GM12872 (cell line): Measurements from ENCODE around the gene MAGI2.

Experiments
- TF ChIP-seq, protein P1 (sequence below): IDR thresholded peaks from 3 replicates; pipeline ENCODE4 v1.5.1; 2011; ENCODE audit warnings: low read depth, mild to moderate bottlenecking, low read length, moderate library complexity; ENCODE audit not compliant: insufficient read depth

Gene MAGI2

DNA sequence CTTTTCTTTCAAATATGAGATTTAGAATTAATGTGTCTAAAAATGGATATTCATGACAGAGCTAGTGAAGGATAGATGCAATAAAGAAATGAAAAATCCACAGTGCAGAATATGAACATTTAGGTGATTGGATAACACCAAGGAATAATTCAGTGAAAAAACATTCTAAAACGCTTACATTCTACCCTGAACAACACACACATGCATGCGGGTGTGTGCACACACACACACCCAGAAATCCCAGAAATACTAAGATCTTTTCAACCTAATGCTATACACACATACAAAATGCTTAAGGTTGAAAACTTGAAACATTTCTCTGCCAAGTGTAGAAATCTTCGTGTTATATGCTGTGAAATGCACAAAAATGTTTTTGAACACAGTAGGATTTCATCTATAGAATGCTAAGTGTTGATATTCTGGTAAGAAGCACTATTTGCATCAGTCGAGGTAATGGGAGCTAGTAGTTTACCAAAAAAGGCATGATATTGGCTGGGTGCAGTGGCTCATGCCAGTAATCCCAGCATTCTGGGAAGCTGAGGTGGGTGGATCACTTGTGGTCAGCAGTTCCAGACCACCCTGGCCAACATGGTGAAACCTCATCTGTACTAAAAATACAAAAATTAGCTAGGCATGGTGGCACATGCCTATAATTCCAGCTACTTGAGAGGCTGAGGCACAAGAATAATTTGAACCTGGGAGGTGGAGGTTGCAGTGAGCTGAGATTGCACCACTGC is 1054.3 kb downstream of the MAGI2 start:
- TF ChIP-seq, protein P1, sequence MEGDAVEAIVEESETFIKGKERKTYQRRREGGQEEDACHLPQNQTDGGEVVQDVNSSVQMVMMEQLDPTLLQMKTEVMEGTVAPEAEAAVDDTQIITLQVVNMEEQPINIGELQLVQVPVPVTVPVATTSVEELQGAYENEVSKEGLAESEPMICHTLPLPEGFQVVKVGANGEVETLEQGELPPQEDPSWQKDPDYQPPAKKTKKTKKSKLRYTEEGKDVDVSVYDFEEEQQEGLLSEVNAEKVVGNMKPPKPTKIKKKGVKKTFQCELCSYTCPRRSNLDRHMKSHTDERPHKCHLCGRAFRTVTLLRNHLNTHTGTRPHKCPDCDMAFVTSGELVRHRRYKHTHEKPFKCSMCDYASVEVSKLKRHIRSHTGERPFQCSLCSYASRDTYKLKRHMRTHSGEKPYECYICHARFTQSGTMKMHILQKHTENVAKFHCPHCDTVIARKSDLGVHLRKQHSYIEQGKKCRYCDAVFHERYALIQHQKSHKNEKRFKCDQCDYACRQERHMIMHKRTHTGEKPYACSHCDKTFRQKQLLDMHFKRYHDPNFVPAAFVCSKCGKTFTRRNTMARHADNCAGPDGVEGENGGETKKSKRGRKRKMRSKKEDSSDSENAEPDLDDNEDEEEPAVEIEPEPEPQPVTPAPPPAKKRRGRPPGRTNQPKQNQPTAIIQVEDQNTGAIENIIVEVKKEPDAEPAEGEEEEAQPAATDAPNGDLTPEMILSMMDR, result no peak

DNA sequence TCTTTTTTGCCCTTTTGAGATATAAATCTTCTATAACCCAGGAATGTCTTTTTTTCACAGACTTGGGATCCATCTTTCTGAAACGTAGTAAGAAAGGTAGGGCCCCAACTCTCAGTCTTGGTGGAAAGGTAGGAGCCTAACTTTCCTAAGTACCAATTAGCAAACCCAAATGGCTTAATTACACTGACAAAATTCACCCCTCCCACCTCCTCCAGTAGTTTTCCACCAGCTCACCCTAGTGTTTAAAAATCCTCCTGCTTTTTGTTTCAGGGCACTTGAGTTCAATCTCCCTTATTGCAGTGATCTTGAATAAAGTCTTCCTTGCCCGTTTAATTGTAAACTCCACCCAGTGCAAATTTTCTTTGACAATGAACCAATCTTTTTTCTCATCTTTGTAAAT is 1054.9 kb downstream of the MAGI2 start:
- TF ChIP-seq, protein P1, result no peak

DNA sequence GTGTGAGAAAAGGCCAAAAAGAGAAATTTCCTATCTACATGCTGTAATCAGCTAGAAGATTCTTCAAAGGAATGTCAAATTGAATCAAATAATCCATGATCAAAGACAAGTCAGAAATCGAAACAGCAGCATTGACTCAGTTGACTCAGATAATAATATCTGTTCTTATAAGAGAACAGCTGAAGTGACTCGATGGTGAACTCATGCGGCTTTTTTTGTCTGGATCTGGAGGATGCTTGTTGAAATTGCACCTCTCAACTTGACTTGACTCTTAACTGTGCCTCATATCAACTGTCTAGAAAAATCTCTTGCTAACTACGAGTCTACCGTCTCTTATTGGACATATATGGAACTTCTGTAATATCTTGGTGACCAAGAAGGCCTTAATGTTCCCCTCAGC is 1055.4 kb downstream of the MAGI2 start:
- TF ChIP-seq, protein P1, result no peak

DNA sequence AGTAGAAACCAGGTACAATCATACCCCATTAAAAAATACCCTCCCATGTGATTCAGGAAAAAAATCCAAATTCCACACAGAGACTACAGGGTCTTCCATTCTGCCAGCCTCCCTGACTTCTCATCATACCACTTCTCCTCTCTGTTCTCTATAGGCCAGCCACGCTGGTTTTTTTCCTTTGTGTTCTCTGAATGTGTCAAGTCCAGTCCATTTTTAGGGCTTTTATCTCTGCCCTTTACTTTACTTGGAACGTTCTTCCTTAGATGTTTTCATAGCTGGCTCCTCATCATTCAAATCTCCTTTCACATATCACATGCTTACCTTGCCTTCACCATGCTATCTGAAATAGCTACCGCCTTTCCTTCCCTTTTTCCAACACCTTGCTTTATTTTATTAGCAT is 1057.3 kb downstream of the MAGI2 start:
- TF ChIP-seq, protein P1, result no peak

DNA sequence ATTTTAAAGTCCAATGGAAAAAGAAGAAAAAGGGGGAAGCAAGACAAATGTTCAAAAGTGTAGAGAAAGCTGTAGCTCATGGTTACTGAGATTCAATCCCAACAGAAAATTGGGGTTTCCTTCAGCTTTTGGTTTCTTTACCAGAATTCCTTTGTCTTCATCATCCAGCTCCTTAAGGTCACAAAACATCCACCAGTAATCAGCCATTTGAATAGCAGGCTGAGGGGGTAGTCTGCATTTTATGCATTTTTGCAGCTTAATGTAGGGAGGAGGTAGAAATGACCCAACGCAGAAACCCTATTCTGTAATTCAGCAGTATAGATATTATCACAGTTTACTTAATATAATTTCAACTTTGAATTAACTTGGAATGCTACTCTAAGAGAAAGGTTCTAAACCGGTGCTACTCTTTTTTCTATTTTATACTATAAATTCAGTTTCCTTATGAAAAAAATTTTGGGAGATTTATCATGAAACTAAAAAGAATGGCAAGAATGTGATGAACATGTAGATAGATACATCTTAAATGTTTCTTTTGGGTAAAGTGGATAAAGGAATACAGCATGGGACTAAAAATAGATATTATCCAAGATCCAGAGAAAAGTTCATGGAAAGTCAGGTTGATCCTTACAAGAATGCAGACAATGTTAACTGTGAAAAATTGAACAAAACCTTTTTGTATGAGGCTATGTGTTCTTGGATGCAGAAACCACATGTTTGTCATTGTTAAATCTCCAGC is 1058.0 kb downstream of the MAGI2 start:
- TF ChIP-seq, protein P1, result no peak

DNA sequence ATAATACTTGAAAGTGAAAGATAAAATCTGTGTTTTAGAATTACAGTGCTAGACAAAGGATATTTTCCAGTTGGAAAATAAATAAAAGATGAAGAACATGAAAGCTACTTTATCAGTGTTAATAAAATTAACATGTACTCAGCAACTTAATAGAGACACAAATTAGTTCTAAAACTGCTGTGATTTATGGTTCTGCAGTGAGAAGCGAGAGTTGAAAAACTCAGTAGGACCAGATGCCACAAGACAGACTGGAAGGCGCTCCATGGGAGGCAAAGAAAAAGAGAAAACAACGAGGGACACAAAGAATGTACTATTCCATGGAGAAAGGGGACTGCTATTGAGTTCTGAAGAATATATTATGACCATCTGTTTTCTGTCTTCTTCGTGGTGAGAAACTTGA is 1064.4 kb downstream of the MAGI2 start:
- TF ChIP-seq, protein P1, result no peak

DNA sequence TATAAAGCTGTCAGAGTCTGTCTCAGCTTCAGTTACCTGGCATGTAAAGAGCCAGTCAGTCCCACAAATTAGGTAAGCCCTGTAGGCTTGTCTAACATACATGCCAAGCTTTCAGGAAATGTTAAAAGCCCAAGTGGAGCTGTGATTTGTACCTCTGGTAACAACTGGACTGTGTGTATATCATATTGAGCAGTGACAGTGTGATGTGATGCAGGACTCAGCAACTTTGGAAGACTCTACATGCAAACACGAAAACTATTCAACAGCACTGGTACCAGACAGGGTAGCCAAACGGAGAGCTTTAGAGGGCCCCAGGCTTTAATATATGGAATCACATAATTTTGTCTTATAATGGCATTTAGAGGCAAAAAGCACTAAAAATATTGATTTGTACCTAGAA is 1066.9 kb downstream of the MAGI2 start:
- TF ChIP-seq, protein P1, result no peak
